Activated CD4-positive, alpha-beta memory T cell treated with anti-CD3 and anti-CD28 coated beads, Interleukin-2, amount 10 ng/mL, durations not matched to agents 7 days and 5 days (primary cell): ENCODE results near the gene CD96. TPM values are rescaled to one million over a fixed set of nuclear protein-coding genes. Genes with fewer than 3 reads are reported as not detected.
"Not testable (repeated sequence)": the region's sequence is repeated elsewhere in the genome, so short reads cannot be mapped to it uniquely, and the experiment has no call there.

Experiments
- CTCF ChIA-PET: fragments of 350-600 bp; sonication (Branson Sonifier 250); formaldehyde crosslinking; loops from one replicate; lab custom pipeline; 2021; ENCODE audit warnings: antibody characterized with exemption, inconsistent platforms; lab: Charles Lee
- POLR2A ChIA-PET: fragments of 350-600 bp; sonication (Branson Sonifier 250); formaldehyde crosslinking; loops from one replicate; lab custom pipeline; 2021; ENCODE audit warnings: antibody characterized with exemption; lab: Charles Lee
- DNase-seq: peaks from one replicate; pipeline ENCODE4 v3.0.0-alpha.2; 2020
- H3K27ac Mint-ChIP-seq: one replicate; pipeline ENCODE4 v1.8.0; 2021; ENCODE audit warnings: mild to moderate bottlenecking, mixed read lengths
- H3K27me3 Mint-ChIP-seq: one replicate; pipeline ENCODE4 v1.8.0; 2021; ENCODE audit warnings: mixed read lengths
- H3K36me3 Mint-ChIP-seq: one replicate; pipeline ENCODE4 v1.8.0; 2021; ENCODE audit warnings: low read depth, mixed read lengths
- H3K4me1 Mint-ChIP-seq: one replicate; pipeline ENCODE4 v1.8.0; 2021; ENCODE audit warnings: mixed read lengths
- H3K4me3 Mint-ChIP-seq: one replicate; pipeline ENCODE4 v1.8.0; 2021; ENCODE audit warnings: mild to moderate bottlenecking, mixed read lengths
- H3K9me3 Mint-ChIP-seq: one replicate; pipeline ENCODE4 v1.8.0; 2021; ENCODE audit warnings: mixed read lengths
- total RNA-seq, 2 experiments: library from RNA; stranded (reverse); gene quantifications; one replicate each; pipeline ENCODE4 v1.2.3, GENCODE V29; 2021

CD96 gene
- total RNA-seq, result 100 to 1,000 TPM; 323 to 338 TPM

- CTCF ChIA-PET, result interaction anchor here (0.5 to 2.4 kb wide), 8 partner anchors 36 to 462 kb away, joined by 3 to 14 read pairs (median 3); no protein-coding TSS in a partner anchor
- Mint-ChIP-seq H3K36me3 (peaks cover 50% of the 10 kb centered on the region), H3K27ac (no peak within 1 kb of the TSS), H3K27me3 (no peaks in the 10 kb centered on the region), H3K9me3 (no peaks in the 10 kb centered on the region), H3K4me3 (no peak within 1 kb of the TSS), H3K4me1 (peaks cover 71% of the 10 kb centered on the region)
- peak; percentile 77 for DNase-seq
- POLR2A ChIA-PET, result interaction anchor here (0.5 to 4.7 kb wide), 12 partner anchors 29 to 728 kb away, joined by 3 to 30 read pairs (median 4); no protein-coding TSS in a partner anchor
These were observed at the start of gene CD96 for GRCh38 chr3:111541911-111542483. Gene CD96, plus strand, starts transcription at chr3:111542197. Its CDS starts 52 bp downstream, at chr3:111542249.

DNA sequence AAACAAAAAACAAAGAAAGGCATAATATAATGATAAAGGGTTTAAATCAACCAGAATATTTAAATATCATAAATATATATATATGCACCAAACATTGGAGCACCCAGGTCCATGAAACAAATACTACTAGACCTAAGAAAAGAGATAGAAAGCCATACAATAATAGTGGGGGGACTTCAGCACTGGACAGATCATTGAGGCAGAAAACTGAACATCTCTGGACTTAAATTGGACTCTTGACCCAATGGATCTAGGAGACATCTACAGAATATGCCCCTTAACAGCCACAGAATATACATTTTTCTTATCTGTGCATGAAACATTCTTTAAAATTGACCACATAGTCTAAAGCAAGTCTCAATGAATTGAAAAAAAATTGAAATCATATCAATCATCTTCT is 48.7 kb upstream of the CD96 start:
- peaks cover 3% of the 10 kb centered on the region for H3K9me3 Mint-ChIP-seq
- ChIA-PET POLR2A (no interaction called here), CTCF (no interaction called here)
- H3K4me3 Mint-ChIP-seq, result no peak overlapping the region
- H3K27me3 Mint-ChIP-seq, result no peaks in the 10 kb centered on the region
- H3K4me1 Mint-ChIP-seq, result no peaks in the 10 kb centered on the region
- DNase-seq, result no peak
- no peak overlapping the region for H3K27ac Mint-ChIP-seq
- H3K36me3 Mint-ChIP-seq, result no peaks in the 10 kb centered on the region

DNA sequence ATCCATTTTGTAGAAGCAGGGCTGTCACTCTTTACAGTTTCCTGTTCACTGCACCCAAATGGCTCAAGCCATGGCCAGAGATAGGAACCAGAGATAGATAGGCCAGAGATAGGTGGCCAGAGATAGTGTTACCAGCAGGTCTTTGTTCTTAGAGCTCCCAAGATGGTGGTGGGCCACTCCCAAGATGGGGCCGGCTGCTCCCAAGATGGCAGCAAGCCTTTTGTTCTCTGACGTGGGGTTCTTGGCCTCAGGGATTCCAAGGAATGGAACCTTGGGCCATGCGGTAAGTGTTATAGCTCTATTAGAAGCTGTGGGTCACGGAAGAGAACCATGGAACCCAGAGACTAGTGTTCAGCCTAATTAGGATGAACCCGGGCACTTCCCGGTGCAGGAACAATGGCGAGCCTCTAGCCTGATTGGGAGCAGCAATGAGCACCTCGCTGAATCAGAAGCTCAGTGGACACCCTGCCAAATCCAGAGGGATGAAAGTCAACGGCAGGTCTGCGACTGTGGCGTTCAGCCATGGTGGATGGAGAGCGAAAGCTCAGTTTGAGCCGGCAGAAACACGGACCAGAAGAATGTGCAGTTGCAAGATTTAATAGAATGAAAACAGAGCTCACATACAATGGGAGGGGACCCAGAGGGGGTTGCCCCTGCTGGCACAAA is 45.0 kb upstream of the CD96 start:
- H3K27ac Mint-ChIP-seq, result no peak overlapping the region
- no peaks in the 10 kb centered on the region for H3K4me1 Mint-ChIP-seq
- no peaks in the 10 kb centered on the region for H3K27me3 Mint-ChIP-seq
- no peak for DNase-seq
- no peaks in the 10 kb centered on the region for H3K36me3 Mint-ChIP-seq
- ChIA-PET POLR2A (no interaction called here), CTCF (no interaction called here)
- H3K4me3 Mint-ChIP-seq, result no peak overlapping the region
- H3K9me3 Mint-ChIP-seq, result no peaks in the 10 kb centered on the region

DNA sequence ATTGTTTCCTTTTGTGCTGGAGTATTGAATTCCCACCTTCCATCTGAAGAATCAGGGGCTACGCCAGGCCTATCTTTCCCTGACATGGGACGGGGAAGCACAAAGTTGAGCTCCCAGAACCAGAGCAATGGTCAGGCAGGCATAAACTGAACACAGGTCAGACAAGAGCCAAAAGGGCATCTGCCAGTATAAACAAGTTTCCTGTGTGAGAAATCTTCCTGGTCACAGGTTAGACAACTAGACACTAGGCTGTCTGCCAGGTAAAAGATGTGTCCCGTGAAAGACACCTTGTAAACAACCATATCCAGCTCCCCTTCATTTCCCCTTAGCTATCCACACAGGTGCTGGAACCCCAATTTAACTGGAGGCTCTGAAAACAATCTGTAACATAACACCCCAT is 44.0 kb upstream of the CD96 start:
- Mint-ChIP-seq H3K27ac (no peak overlapping the region), H3K36me3 (no peaks in the 10 kb centered on the region), H3K9me3 (no peaks in the 10 kb centered on the region), H3K4me1 (no peaks in the 10 kb centered on the region), H3K27me3 (no peaks in the 10 kb centered on the region), H3K4me3 (no peak overlapping the region)
- ChIA-PET CTCF (no interaction called here), POLR2A (no interaction called here)
- no peak for DNase-seq

- DNase-seq, result no peak
- no peaks in the 10 kb centered on the region for H3K36me3 Mint-ChIP-seq
- POLR2A ChIA-PET, result no interaction called here
- no peaks in the 10 kb centered on the region for H3K4me1 Mint-ChIP-seq
- H3K9me3 Mint-ChIP-seq, result peaks cover 2% of the 10 kb centered on the region
- CTCF ChIA-PET, result no interaction called here
- H3K27ac Mint-ChIP-seq, result no peak overlapping the region
- no peak overlapping the region for H3K4me3 Mint-ChIP-seq
- H3K27me3 Mint-ChIP-seq, result no peaks in the 10 kb centered on the region
These were observed 35.6 kb upstream of the CD96 start for GRCh38 chr3:111506435-111506834.

GRCh38 chr3:111509308-111509707 is 32.7 kb upstream of the CD96 start:
- DNase-seq, result no peak
- Mint-ChIP-seq H3K9me3 (peaks cover 2% of the 10 kb centered on the region), H3K27ac (no peak overlapping the region), H3K36me3 (no peaks in the 10 kb centered on the region), H3K4me1 (no peaks in the 10 kb centered on the region), H3K27me3 (no peaks in the 10 kb centered on the region), H3K4me3 (no peak overlapping the region)
- ChIA-PET CTCF (no interaction called here), POLR2A (no interaction called here)

DNA sequence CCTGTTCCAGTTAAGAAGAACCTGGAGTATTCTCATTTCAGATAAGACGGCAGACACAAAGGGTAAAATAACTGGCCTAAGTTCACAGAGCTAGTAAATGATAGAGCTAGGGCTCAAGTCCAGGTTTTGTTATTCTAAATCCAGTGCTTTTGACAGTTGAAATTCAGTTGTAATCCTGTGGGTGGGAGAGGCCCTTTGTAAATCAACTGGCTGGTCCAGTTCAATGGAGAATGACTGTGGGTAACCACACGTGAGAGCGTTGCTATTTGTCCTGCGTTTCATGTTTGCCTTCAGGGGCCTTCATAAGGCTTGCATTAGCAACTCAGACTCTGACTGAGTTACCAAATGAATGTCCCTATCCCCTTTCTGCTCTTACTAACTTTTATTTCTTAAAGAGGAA is 24.2 kb upstream of the CD96 start:
- no peaks in the 10 kb centered on the region for H3K27me3 Mint-ChIP-seq
- CTCF ChIA-PET, result interaction anchor here (0.6 kb wide), 1 partner anchor 100 kb away, joined by 7 read pairs; no protein-coding TSS in a partner anchor
- POLR2A ChIA-PET, result no interaction called here
- no peak overlapping the region for H3K4me3 Mint-ChIP-seq
- no peak overlapping the region for H3K27ac Mint-ChIP-seq
- DNase-seq, result no peak
- H3K36me3 Mint-ChIP-seq, result no peaks in the 10 kb centered on the region
- no peaks in the 10 kb centered on the region for H3K9me3 Mint-ChIP-seq
- no peaks in the 10 kb centered on the region for H3K4me1 Mint-ChIP-seq

- CTCF ChIA-PET, result no interaction called here
- no peaks in the 10 kb centered on the region for H3K4me1 Mint-ChIP-seq
- no peak overlapping the region for H3K27ac Mint-ChIP-seq
- POLR2A ChIA-PET, result no interaction called here
- DNase-seq, result no peak
- H3K4me3 Mint-ChIP-seq, result no peak overlapping the region
- H3K9me3 Mint-ChIP-seq, result no peaks in the 10 kb centered on the region
- H3K36me3 Mint-ChIP-seq, result no peaks in the 10 kb centered on the region
- H3K27me3 Mint-ChIP-seq, result no peaks in the 10 kb centered on the region
These were observed 22.7 kb upstream of the CD96 start for GRCh38 chr3:111519178-111519855.

- CTCF ChIA-PET, result no interaction called here
- H3K4me3 Mint-ChIP-seq, result no peak overlapping the region
- no peak overlapping the region for H3K27ac Mint-ChIP-seq
These were observed 20.1 kb upstream of the CD96 start for GRCh38 chr3:111521891-111522290.

DNA sequence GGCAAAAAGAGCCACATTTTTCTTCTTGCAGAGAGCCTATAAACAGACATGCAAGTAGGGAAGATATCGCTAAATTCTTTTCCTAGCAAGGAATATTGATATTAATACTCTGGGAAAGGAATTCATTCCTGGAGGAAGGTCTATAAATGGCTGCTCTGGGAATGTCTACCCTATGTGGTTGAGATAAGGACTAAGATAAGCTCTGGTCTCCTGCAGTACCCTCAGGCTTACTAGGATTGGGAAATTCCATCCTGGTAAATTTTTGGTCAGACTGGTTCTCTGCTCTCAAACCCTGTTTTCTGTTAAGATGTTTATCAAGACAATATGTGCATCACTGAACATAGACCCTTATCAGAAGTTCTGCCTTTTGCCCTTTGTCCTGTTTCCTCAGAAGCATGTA is 17.5 kb upstream of the CD96 start:
- H3K36me3 Mint-ChIP-seq, H3K9me3 Mint-ChIP-seq, H3K4me1 Mint-ChIP-seq, H3K27me3 Mint-ChIP-seq, H3K4me3 Mint-ChIP-seq, H3K27ac Mint-ChIP-seq, POLR2A ChIA-PET, CTCF ChIA-PET, DNase-seq: not testable (repeated sequence)

More at GRCh38 chr3:111521891-111522290, 20.1 kb upstream of the CD96 start:
- Mint-ChIP-seq H3K4me1 (no peaks in the 10 kb centered on the region), H3K27me3 (no peaks in the 10 kb centered on the region), H3K9me3 (no peaks in the 10 kb centered on the region), H3K36me3 (no peaks in the 10 kb centered on the region)
- no peak for DNase-seq
- POLR2A ChIA-PET, result no interaction called here

GRCh38 chr3:111531446-111531845 is 10.6 kb upstream of the CD96 start:
- H3K4me1 Mint-ChIP-seq, result peaks cover 3% of the 10 kb centered on the region
- ChIA-PET CTCF (no interaction called here), POLR2A (interaction anchor here (0.8 kb wide), 1 partner anchor 8 kb away, joined by 3 read pairs; no protein-coding TSS in a partner anchor)
- H3K9me3 Mint-ChIP-seq, result peaks cover 3% of the 10 kb centered on the region
- no peaks in the 10 kb centered on the region for H3K36me3 Mint-ChIP-seq
- no peaks in the 10 kb centered on the region for H3K27me3 Mint-ChIP-seq
- no peak overlapping the region for H3K4me3 Mint-ChIP-seq
- no peak for DNase-seq
- H3K27ac Mint-ChIP-seq, result no peak overlapping the region

- DNase-seq, result no peak
- Mint-ChIP-seq H3K9me3 (peaks cover 3% of the 10 kb centered on the region), H3K4me3 (no peak overlapping the region), H3K27me3 (no peaks in the 10 kb centered on the region), H3K36me3 (peaks cover 4% of the 10 kb centered on the region), H3K4me1 (peaks cover 22% of the 10 kb centered on the region), H3K27ac (no peak overlapping the region)
- ChIA-PET CTCF (no interaction called here), POLR2A (interaction anchor here (0.9 kb wide), 1 partner anchor 13 kb away, joined by 3 read pairs; no protein-coding TSS in a partner anchor)
These were observed 7.3 kb upstream of the CD96 start for GRCh38 chr3:111534701-111535100.

GRCh38 chr3:111538111-111538510 is 3.9 kb upstream of the CD96 start:
- no peak for DNase-seq
- H3K27ac Mint-ChIP-seq, result peak overlapping the region; percentile 82
- H3K4me3 Mint-ChIP-seq, result no peak overlapping the region
- H3K4me1 Mint-ChIP-seq, result peaks cover 45% of the 10 kb centered on the region
- POLR2A ChIA-PET, result interaction anchor here (1.1 to 4.0 kb wide), 4 partner anchors 10 to 442 kb away, joined by 3 to 15 read pairs (median 6); no protein-coding TSS in a partner anchor
- H3K9me3 Mint-ChIP-seq, result no peaks in the 10 kb centered on the region
- H3K36me3 Mint-ChIP-seq, result peaks cover 14% of the 10 kb centered on the region
- CTCF ChIA-PET, result interaction anchor here (0.6 to 2.0 kb wide), 6 partner anchors 9 to 1804 kb away, joined by 3 to 8 read pairs (median 4); no protein-coding TSS in a partner anchor
- H3K27me3 Mint-ChIP-seq, result no peaks in the 10 kb centered on the region
